GM13977 (cell line): ENCODE measurements around the gene AFF3.

Experiments used
- DNase-seq: peaks from one replicate; pipeline ENCODE4 v3.0.0; 2012; ENCODE audit warnings: low spot score
- CTCF ChIP-seq: IDR thresholded peaks from 2 replicates; pipeline ENCODE4 v1.5.1; 2012; ENCODE audit warnings: mild to moderate bottlenecking, control low read depth; ENCODE audit not compliant: insufficient read depth; ENCODE audit errors: extremely low read depth, missing control alignments
- in situ Hi-C: fragments of 300-500 bp; cut with MboI; formaldehyde crosslinking; loops from one replicate; pipeline ENCODE4 v1.12.0; 2022; ENCODE audit warnings: low sequenced_read_pairs, low pct_unique_long_range_greater_than_20kb, mixed read lengths, inconsistent platforms; ENCODE audit not compliant: unreplicated experiment

The AFF3 gene

GRCh38 chr2:99623035-99623434 lies 519.4 kb downstream of the AFF3 start:
- no peak for DNase-seq
- TF ChIP-seq CTCF, result no peak
- in situ Hi-C loops, result no loop called here

- in situ Hi-C loops, result no loop called here
- TF ChIP-seq CTCF, result no peak
- DNase-seq, result no peak
These were observed 519.9 kb downstream of the AFF3 start for GRCh38 chr2:99622534-99622933.

GRCh38 chr2:99621774-99622173 lies 520.6 kb downstream of the AFF3 start:
- no peak for TF ChIP-seq CTCF
- in situ Hi-C loops, result no loop called here
- DNase-seq, result no peak

- DNase-seq, result no peak
- TF ChIP-seq CTCF, result no peak
- in situ Hi-C loops, result no loop called here
These were observed 521.3 kb downstream of the AFF3 start for GRCh38 chr2:99621106-99621505.

- DNase-seq, result no peak
- in situ Hi-C loops, result no loop called here
- no peak for TF ChIP-seq CTCF
These were observed 523.2 kb downstream of the AFF3 start for GRCh38 chr2:99619151-99619550.

- no peak for TF ChIP-seq CTCF
- DNase-seq, result no peak
- in situ Hi-C loops, result no loop called here
These were observed 523.8 kb downstream of the AFF3 start for GRCh38 chr2:99618579-99619097.

- DNase-seq, result no peak
- TF ChIP-seq CTCF, result no peak
These were observed 524.6 kb downstream of the AFF3 start for GRCh38 chr2:99617811-99618210.

More at GRCh38 chr2:99617811-99618210, 524.6 kb downstream of the AFF3 start:
- in situ Hi-C loops, result no loop called here
